ENCODE data around the gene CSRP1. TPM values are rescaled to one million over a fixed set of nuclear protein-coding genes. Genes with fewer than 3 reads are reported as not detected.
A peak's percentile ranks its signal among the peaks of the same experiment; 100 is the strongest.

The CSRP1 gene
- total and polyA plus RNA-seq, 9 of the 15 experiments (the other 6 are each of a cell fraction or from before 2014, with no cell fraction given), result 6.8 to 39.4 (median 23.7) TPM

GRCh38 chr1:201538612-201539551 is 32.0 kb upstream of the CSRP1 start, which contains the start of gene NAV1 (continued):
- TF ChIP-seq MGA (IDR thresholded peaks at IDR 0.05) (peak; percentile 34; the same call in 1 of the 2 replicates), SREBF2 (CRISPR knock-in tag; IDR thresholded peaks at IDR 0.05) (no peak), XRCC4 (IDR thresholded peaks at IDR 0.05; ENCODE audit: extremely low read depth, insufficient read depth, insufficient read length) (no peak), HNRNPLL (IDR thresholded peaks at IDR 0.05; ENCODE audit: low read depth, low read length, poor library complexity, severe bottlenecking) (no peak), TRIM25 (IDR thresholded peaks at IDR 0.05; ENCODE audit: borderline replicate concordance) (no peak), RBM34 (IDR thresholded peaks at IDR 0.05; ENCODE audit: borderline replicate concordance, insufficient read depth, low read length) (0 out of 2 replicates have a peak, but pooled peaks have one; percentile 47), MYBL2 (IDR thresholded peaks at IDR 0.05; ENCODE audit: low read depth) (no peak), MYBL2 (CRISPR knock-in tag; IDR thresholded peaks at IDR 0.05; ENCODE audit: borderline replicate concordance) (no peak), L3MBTL2 (IDR thresholded peaks at IDR 0.05) (peak; percentile 37; the same call in 1 of the 2 replicates), EZH2 (IDR thresholded peaks at IDR 0.05; ENCODE audit: borderline replicate concordance, low read depth, low read length) (peak; percentile 82; the same call in 1 of the 2 replicates), IFI16 (CRISPR knock-in tag; IDR thresholded peaks at IDR 0.05) (no peak), FIP1L1 (IDR thresholded peaks at IDR 0.05; ENCODE audit: low read depth, low read length, poor library complexity, severe bottlenecking) (no peak), ZNF696 (CRISPR knock-in tag; conservative IDR thresholded peaks at IDR 0.05) (no peak)
